Activated CD4-positive, CD25-positive, alpha-beta regulatory T cell treated with anti-CD3 and anti-CD28 coated beads, Interleukin-2, amount 50 U/mL, for 72 hours (primary cell): Measurements from ENCODE around the gene TMEM11.

Experiments
- DNase-seq: peaks from one replicate; pipeline ENCODE4 v3.0.0; 2021

Gene TMEM11

GRCh38 chr17:21157586-21158370, 56.2 kb downstream of the TMEM11 start:
- DNase-seq = no peak

DNA sequence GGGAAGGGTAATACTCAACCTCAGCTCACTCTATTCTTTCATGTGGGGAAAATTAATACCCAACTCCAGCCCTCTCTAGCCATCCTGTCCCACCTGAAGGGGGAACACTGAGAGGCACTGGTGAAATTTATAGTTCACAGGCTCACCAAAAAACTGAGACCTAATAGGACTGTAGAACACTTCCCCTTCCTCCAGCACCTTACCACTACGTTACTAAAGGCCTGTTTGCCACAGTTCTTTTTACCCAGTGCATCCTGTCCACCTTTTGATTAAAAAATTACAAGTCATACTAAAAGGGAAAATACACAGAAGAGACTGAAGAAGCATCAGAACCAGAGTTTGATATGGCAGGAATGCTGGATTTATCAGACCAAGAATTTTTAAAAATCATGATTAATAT, 61.2 kb downstream of the TMEM11 start:
- DNase-seq = no peak

DNA sequence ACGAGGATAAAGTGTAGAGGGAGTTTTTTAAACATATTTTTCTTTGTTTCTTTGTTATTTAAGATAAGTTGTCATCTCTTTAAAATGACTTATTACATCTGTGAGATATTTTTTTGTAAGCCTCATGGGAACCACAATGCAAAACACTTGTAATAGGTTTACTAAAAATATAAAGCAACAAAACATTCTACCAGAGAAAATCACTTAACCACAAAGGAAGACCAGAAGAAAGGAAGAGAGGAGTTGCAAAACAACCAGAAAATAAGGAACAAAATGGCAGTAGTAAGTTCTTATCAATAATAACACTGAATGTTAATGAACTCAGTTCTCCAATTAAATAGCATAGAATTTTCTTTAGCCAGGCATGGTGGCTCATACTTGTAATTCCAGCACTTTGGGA, 64.3 kb downstream of the TMEM11 start:
- DNase-seq = no peak
